GM23248 (cell line): ENCODE results near the gene ZNF8. TPM values are rescaled to one million over a fixed set of nuclear protein-coding genes. Genes with fewer than 3 reads are reported as not detected.

Experiments used
- DNase-seq: peaks from one replicate; pipeline ENCODE4 v3.0.0-alpha.2; 2015
- H2AFZ ChIP-seq: fragments of 200-600 bp; sonication (generic); 2 replicates; pipeline ENCODE4 v1.6.1; 2016; ENCODE audit warnings: antibody characterized with exemption
- H3F3A ChIP-seq: fragments of 200-600 bp; sonication (generic); 2 replicates; pipeline ENCODE4 v1.6.1; 2016; ENCODE audit warnings: mild to moderate bottlenecking, antibody characterized with exemption, mixed run types; ENCODE audit not compliant: insufficient read depth
- H3K27ac ChIP-seq: fragments of 200-600 bp; sonication (generic); 2 replicates; pipeline ENCODE4 v1.5.1; 2016; ENCODE audit warnings: mild to moderate bottlenecking
- H3K27me3 ChIP-seq: fragments of 200-600 bp; sonication (generic); replicated peaks from 2 replicates; pipeline ENCODE4 v1.6.1; 2016; ENCODE audit warnings: mild to moderate bottlenecking; ENCODE audit not compliant: insufficient read depth
- H3K36me3 ChIP-seq: fragments of 200-600 bp; sonication (generic); 2 replicates; pipeline ENCODE4 v1.6.1; 2016; ENCODE audit warnings: low read depth, mild to moderate bottlenecking
- H3K4me1 ChIP-seq: fragments of 200-600 bp; sonication (generic); 2 replicates; pipeline ENCODE4 v1.6.1; 2016; ENCODE audit warnings: mild to moderate bottlenecking; ENCODE audit not compliant: insufficient read depth
- H3K4me2 ChIP-seq: fragments of 200-600 bp; sonication (generic); one replicate; pipeline ENCODE4 v1.6.1; 2016; ENCODE audit warnings: mild to moderate bottlenecking; ENCODE audit not compliant: unreplicated experiment
- H3K4me3 ChIP-seq: fragments of 200-600 bp; sonication (generic); 2 replicates; pipeline ENCODE4 v1.5.1; 2016; ENCODE audit warnings: mild to moderate bottlenecking
- H3K79me2 ChIP-seq: fragments of 200-600 bp; sonication (generic); 2 replicates; pipeline ENCODE4 v1.6.1; 2016; ENCODE audit warnings: mild to moderate bottlenecking; ENCODE audit not compliant: insufficient read depth
- H3K9ac ChIP-seq: fragments of 200-600 bp; sonication (generic); 2 replicates; pipeline ENCODE4 v1.6.1; 2016; ENCODE audit warnings: mild to moderate bottlenecking
- H3K9me2 ChIP-seq: fragments of 200-600 bp; sonication (generic); 2 replicates; pipeline ENCODE4 v1.6.1; 2016; ENCODE audit warnings: mixed run types, mild to moderate bottlenecking, moderate library complexity; ENCODE audit not compliant: insufficient read depth
- H3K9me3 ChIP-seq: fragments of 200-600 bp; sonication (generic); one replicate; pipeline ENCODE4 v1.6.1; 2017; ENCODE audit warnings: low read depth
- H4K20me1 ChIP-seq: fragments of 200-600 bp; sonication (generic); 2 replicates; pipeline ENCODE4 v1.6.0; 2016; ENCODE audit not compliant: insufficient read depth
- EZH2 ChIP-seq: fragments of 200-600 bp; sonication (generic); IDR thresholded peaks from 2 replicates; pipeline ENCODE4 v1.6.1; 2018; ENCODE audit warnings: antibody characterized with exemption, mild to moderate bottlenecking; ENCODE audit not compliant: insufficient read depth, poor library complexity, severe bottlenecking
- EZH2phosphoT487 ChIP-seq: fragments of 200-600 bp; sonication (generic); IDR thresholded peaks from 2 replicates; pipeline ENCODE4 v1.6.1; 2018; ENCODE audit warnings: antibody characterized with exemption, moderate library complexity, mild to moderate bottlenecking, low read depth; ENCODE audit not compliant: insufficient read depth
- WGBS, 2 experiments: methylation state at CpG; one replicate each; pipeline ENCODE4 v1.1.6; 2015 to 2017; ENCODE audit warnings: low lambda C conversion rate in 2 of 2, low coverage in 1 of 2; ENCODE audit errors: missing lambda C conversion rate in 2 of 2; 5-methylcytosine and 5-hydroxymethylcytosine counted together
- in situ Hi-C: fragments of 300-500 bp; cut with MboI; formaldehyde crosslinking; loops from 2 replicates; pipeline ENCODE4 v1.15.0; 2020
- polyA plus RNA-seq: library from polyadenylated mRNA; unstranded; fragments of >200 nt; fragmentation: Nextera tagmentation; extraction: Ambion mirVana; gene quantifications from 2 replicates; pipeline ENCODE4 v1.2.1, GENCODE V29; 2016
- total RNA-seq: library from RNA; depleted of rRNA; stranded (reverse); fragments of >200 nt; shearing (Covaris generic); gene quantifications from 2 replicates; pipeline ENCODE4 v1.2.3, GENCODE V29; 2014; rRNA removed

ZNF8 gene
- total RNA-seq: 4.0 and 5.7 TPM in 2 replicates
- 1.1 and 1.2 TPM in 2 replicates for polyA plus RNA-seq

DNA sequence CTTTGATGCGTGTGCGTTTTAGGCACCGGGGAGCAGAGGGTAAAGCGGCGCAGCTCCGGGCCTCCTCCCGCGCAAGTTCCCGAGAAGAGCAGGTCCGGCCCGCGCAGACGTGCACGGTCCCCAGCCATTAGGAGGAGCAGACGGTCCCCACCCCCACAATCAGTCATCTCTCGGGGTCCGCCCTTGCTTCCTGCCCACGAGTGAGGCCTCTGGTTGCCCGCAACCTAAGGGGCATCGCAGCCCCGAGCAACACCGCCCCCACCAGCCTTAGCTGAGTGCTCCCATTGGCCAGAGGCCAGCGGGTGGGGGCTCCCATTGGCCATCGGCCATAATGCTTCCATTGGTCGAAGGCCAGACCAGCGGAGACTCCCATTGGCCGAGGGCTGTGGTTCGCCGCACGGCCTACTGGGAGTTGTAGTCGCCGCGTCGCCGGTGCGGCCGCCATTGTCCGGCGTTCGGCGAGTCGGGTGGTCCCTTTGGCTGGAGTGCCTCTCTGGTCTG, at the start of gene ZNF8:
TSS of gene ZNF8 (plus strand) at position 415 of the 501 bp plus-strand sequence. CDS start 127 bp downstream, outside the sequence.
- no peak for TF ChIP-seq EZH2phosphoT487
- no peak for TF ChIP-seq EZH2
- Histone ChIP-seq H4K20me1 (no peaks in the 10 kb centered on the region), H3K27ac (peak within 1 kb of the TSS; percentile 91), H3K79me2 (peaks cover 91% of the 10 kb centered on the region), H3K9ac (peak within 1 kb of the TSS; percentile 94), H3F3A (peaks cover 13% of the 10 kb centered on the region), H3K36me3 (peaks cover 5% of the 10 kb centered on the region), H3K9me2 (no peaks in the 10 kb centered on the region), H3K27me3 (no peaks in the 10 kb centered on the region), H3K4me2 (peak within 1 kb of the TSS; percentile 90), H2AFZ (peak within 1 kb of the TSS; percentile 88), H3K9me3 (no peaks in the 10 kb centered on the region), H3K4me1 (peaks cover 7% of the 10 kb centered on the region; the same call in 1 of the 2 replicates), H3K4me3 (peak within 1 kb of the TSS; percentile 92)
- WGBS, 2 experiments: 1% methylated on average over 36 to 37 of the region's 42 CpGs
- DNase-seq: peak; percentile 99
- in situ Hi-C loops: no loop called here

DNA sequence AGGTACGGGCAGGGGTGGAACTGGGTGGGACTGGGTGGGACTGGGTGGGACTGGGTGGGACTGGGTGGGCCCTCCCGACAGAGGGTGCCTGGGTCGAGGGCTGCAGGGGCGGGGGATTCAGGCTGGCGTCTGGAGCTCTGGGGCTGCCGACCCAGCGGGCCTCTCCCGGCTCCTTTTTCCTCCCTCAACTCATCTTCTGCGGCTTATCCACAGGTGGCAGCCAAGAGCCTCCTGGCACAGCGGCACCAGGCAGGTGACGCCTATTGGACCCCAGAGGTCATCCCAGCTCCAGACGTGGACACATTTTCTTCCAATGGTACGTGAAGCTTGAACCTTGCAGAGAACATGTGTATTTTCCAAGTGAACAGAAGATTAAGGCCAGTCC, 49.5 kb upstream of the ZNF8 start:
- peaks cover 11% of the 10 kb centered on the region for H3K4me1 ChIP-seq
- WGBS, 2 experiments: 15 to 20% methylated on average over 5 to 13 of the region's 13 CpGs
- H3K9ac ChIP-seq: peak overlapping the region; percentile 81
- H3F3A ChIP-seq: peaks cover 4% of the 10 kb centered on the region; the same call in 1 of the 2 replicates
- peaks cover 42% of the 10 kb centered on the region for H3K79me2 ChIP-seq
- H2AFZ ChIP-seq: peak overlapping the region; percentile 95
- peak overlapping the region; percentile 80 for H3K4me3 ChIP-seq
- peak overlapping the region; percentile 67 for H3K4me2 ChIP-seq
- peak; percentile 65 for DNase-seq
- no peak overlapping the region for H3K27ac ChIP-seq
- H4K20me1 ChIP-seq: no peaks in the 10 kb centered on the region
- peaks cover 42% of the 10 kb centered on the region for H3K36me3 ChIP-seq
- no peaks in the 10 kb centered on the region for H3K9me2 ChIP-seq
- H3K9me3 ChIP-seq: no peaks in the 10 kb centered on the region
- in situ Hi-C loops: no loop called here
- no peaks in the 10 kb centered on the region for H3K27me3 ChIP-seq
- TF ChIP-seq EZH2: no peak
- TF ChIP-seq EZH2phosphoT487: no peak

DNA sequence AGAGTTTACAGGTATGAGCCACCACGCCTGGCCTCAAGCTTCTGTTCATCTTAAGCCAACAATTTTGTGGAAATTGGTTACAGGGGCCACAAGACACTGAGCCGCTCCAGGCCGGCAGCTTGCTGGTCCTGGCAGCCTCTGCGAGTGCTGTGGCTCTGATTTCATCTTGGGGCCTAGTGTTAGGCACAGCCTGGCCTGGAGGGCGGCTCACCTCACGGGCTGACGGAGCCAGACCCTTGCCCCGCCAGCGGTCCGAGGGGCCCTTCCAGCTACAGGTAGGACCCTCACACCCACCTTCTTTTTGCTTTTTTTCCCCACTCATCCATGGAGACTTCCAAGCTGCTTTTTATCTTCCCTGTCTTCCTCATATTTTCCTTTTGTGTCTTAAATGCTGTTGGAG, 41.4 kb upstream of the ZNF8 start:
- TF ChIP-seq EZH2 (no peak), EZH2phosphoT487 (no peak)
- Histone ChIP-seq H3K36me3 (peaks cover 36% of the 10 kb centered on the region), H3K27ac (no peak overlapping the region), H3K9me2 (no peaks in the 10 kb centered on the region), H3K9ac (no peak overlapping the region), H3K4me3 (no peak overlapping the region), H4K20me1 (no peaks in the 10 kb centered on the region; the same call in 1 of the 2 replicates), H3K27me3 (no peaks in the 10 kb centered on the region), H3K9me3 (no peaks in the 10 kb centered on the region), H3K4me1 (no peaks in the 10 kb centered on the region), H3K4me2 (no peak overlapping the region), H2AFZ (no peak overlapping the region), H3K79me2 (peaks cover 37% of the 10 kb centered on the region), H3F3A (no peaks in the 10 kb centered on the region)
- no peak for DNase-seq
- WGBS, 2 experiments: 95 to 98% methylated on average over 10 of the region's 10 CpGs
- in situ Hi-C loops: no loop called here

DNA sequence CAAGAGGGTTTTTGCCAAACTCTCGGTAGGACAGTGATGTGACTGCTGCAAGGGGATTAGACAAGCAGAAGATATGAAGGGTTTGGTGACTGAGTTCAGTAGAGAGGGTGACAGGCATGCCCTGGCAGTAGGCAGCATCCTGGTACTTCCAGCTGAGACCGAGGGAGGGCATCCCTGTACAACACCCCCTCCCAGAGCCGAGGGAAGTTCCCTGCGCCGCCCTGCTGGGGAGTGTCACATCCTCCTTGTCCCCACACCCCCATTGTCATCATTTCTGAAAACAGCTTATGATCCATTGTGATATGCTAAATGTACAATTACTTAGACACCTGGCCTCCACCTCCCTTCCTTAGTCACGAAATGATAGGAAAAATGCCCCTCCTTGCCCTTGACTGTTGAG, 35.4 kb upstream of the ZNF8 start:
- Histone ChIP-seq H3K79me2 (peaks cover 5% of the 10 kb centered on the region; the same call in 1 of the 2 replicates), H3K9me2 (no peaks in the 10 kb centered on the region), H3K27me3 (no peaks in the 10 kb centered on the region), H3K4me2 (no peak overlapping the region), H3K4me3 (no peak overlapping the region), H3K9me3 (no peaks in the 10 kb centered on the region), H3K9ac (no peak overlapping the region), H3K36me3 (peaks cover 59% of the 10 kb centered on the region), H2AFZ (no peak overlapping the region), H3F3A (no peaks in the 10 kb centered on the region), H3K27ac (no peak overlapping the region), H3K4me1 (no peaks in the 10 kb centered on the region), H4K20me1 (no peaks in the 10 kb centered on the region)
- in situ Hi-C loops: no loop called here
- 92 to 99% methylated on average over 6 of the region's 6 CpGs for WGBS, 2 experiments
- no peak for DNase-seq
- TF ChIP-seq EZH2: no peak
- no peak for TF ChIP-seq EZH2phosphoT487
